ENCODE measurements around the gene TRAPPC14.

- TF ChIP-seq CTCF (IDR thresholded peaks at IDR 0.05; ENCODE audit: control extremely low read depth in 1 of 3, insufficient read depth in 1 of 3, low read depth in 1 of 3, low read length in 3 of 3) (no peak), JUN (IDR thresholded peaks at IDR 0.05; ENCODE audit: low read depth, low read length) (no peak), CEBPB (IDR thresholded peaks at IDR 0.05; ENCODE audit: low read depth, low read length) (no peak), EZH2 (IDR thresholded peaks at IDR 0.05; ENCODE audit: low read depth, low read length, severe bottlenecking) (no peak), POLR2AphosphoS5 (IDR thresholded peaks at IDR 0.05; ENCODE audit: low read depth, low read length) (peak; percentile 20; the same call in 1 of the 2 replicates), KDM1A (IDR thresholded peaks at IDR 0.05; ENCODE audit: borderline replicate concordance, low read length) (no peak), USF2 (IDR thresholded peaks at IDR 0.05; ENCODE audit: low read length) (no peak), POLR2A (IDR thresholded peaks at IDR 0.05; ENCODE audit: control extremely low read depth in 1 of 2, low read depth in 2 of 2, low read length in 2 of 2) (no peak), GABPA (IDR thresholded peaks at IDR 0.05; ENCODE audit: borderline replicate concordance, insufficient read depth, low read length) (no peak), RAD21 (IDR thresholded peaks at IDR 0.05 in 1 of 2, conservative IDR thresholded peaks at IDR 0.05 in 1 of 2; ENCODE audit: low read depth in 2 of 2, low read length in 2 of 2) (no peak), MAX (IDR thresholded peaks at IDR 0.05) (no peak)
These were observed 30.5 kb downstream of the TRAPPC14 start for GRCh38 chr7:100127866-100128636.

Data from H1 (cell line).